ENCODE measurements around the gene MCM7. TPM values are rescaled to one million over a fixed set of nuclear protein-coding genes. Genes with fewer than 3 reads are reported as not detected.

The MCM7 gene
- total and polyA plus RNA-seq, 2 donors from 2014 or later: 21.0 to 47.2 TPM

DNA sequence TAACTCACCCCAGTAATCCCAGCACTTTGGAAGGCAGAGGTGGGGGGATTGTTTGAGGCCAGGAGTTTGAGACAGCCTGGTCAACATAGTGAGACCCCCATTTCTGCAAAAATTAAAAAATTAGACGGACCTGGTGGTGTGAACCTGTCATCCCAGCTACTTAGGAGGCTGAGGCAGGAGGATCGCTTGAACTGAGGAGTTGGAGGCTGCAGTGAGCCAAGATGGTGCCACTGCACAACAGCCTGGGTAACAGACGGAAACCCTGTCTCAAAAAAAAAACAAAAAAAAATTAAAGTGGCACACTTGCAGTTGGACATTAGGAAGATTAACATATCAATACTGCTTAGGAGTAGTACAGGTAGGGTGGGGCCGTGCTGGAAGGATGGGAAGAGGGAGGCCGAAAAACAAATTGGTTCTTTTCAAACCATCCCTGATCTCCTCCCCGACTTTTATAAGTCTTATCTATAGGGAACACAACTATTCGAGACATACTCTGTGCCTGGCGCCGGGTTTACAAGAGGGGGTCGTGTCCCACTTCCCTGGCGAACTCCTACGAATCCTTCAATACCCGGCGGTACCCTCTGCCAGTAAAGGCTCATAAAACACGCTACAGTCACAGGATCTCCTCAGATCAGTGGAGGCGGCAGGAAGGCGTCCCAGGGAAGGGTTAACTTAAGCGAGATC, 17.3 kb upstream of the MCM7 start:
- Histone ChIP-seq H3K4me1 (ENCODE audit: control insufficient read depth in 2 of 3, insufficient read depth in 2 of 3, low read depth in 1 of 3, low read length in 3 of 3) (peaks cover 0 to 13% (median 11%) of the 10 kb centered on the region in 3 donors), H3K9ac (ENCODE audit: low read length in 3 of 3) (peak overlapping the region; percentile 37 to 72 (median 67)), H3K27me3 (ENCODE audit: control insufficient read depth, insufficient read depth, low read length) (no peaks in the 10 kb centered on the region), H3K27ac (ENCODE audit: low read depth in 2 of 2, low read length in 2 of 2) (no peak overlapping the region), H3K36me3 (ENCODE audit: control insufficient read depth in 2 of 3, insufficient read depth in 3 of 3, low read length in 3 of 3) (peaks cover 0 to 6% (median 4%) of the 10 kb centered on the region in 3 donors), H3K9me3 (ENCODE audit: control insufficient read depth in 2 of 3, insufficient read depth in 1 of 3, low read length in 3 of 3) (no peaks in the 10 kb centered on the region), H3K4me3 (ENCODE audit: low read length in 3 of 3) (peak overlapping the region; percentile 72 to 96 (median 85))
- FAIRE-seq (no peak), DNase-seq (peak in 1 of 5 donors; percentile 45)
- TF ChIP-seq CTCF (IDR thresholded peaks at IDR 0.05; ENCODE audit: borderline replicate concordance, extremely low read depth, insufficient read depth): no peak
- intact Hi-C loops (cut with DNase I): no loop called here

DNA sequence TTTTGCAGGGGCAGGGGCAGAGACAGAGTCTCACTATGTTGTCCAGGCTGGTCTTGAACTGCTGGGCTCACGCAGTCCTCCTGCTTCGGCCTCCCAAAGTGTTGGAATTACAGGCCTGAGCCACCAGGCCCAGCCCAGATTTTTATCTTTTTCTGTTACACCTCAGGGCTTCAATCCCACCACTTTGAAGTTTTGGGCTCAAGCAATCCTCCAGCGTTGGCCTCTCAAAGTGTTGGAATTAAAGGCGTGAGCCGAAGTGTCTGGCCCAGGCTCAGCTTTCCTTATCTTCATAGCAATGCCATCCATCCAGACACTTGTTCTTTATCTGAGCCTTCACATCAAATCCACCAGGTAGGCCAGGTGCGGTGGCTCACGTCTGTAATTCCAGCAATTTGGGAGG, 13.8 kb upstream of the MCM7 start:
- intact Hi-C loops (cut with DNase I): no loop called here
- DNase-seq: no peak
- TF ChIP-seq CTCF (IDR thresholded peaks at IDR 0.05; ENCODE audit: borderline replicate concordance, extremely low read depth, insufficient read depth): no peak
- no peaks in the 10 kb centered on the region for H3K27me3 ChIP-seq (ENCODE audit: control insufficient read depth, insufficient read depth, low read length)
- H3K27ac ChIP-seq (ENCODE audit: low read depth in 2 of 2, low read length in 2 of 2): no peak overlapping the region
- no peak overlapping the region for H3K9ac ChIP-seq (ENCODE audit: low read length in 3 of 3)
- no peaks in the 10 kb centered on the region for H3K9me3 ChIP-seq (ENCODE audit: control insufficient read depth in 2 of 3, insufficient read depth in 1 of 3, low read length in 3 of 3)
- H3K4me1 ChIP-seq (ENCODE audit: control insufficient read depth in 2 of 3, insufficient read depth in 2 of 3, low read depth in 1 of 3, low read length in 3 of 3): peaks cover 0 to 6% (median 4%) of the 10 kb centered on the region in 3 donors
- H3K4me3 ChIP-seq (ENCODE audit: low read length in 3 of 3): no peak overlapping the region
- peaks cover 0 to 11% (median 5%) of the 10 kb centered on the region in 3 donors for H3K36me3 ChIP-seq (ENCODE audit: control insufficient read depth in 2 of 3, insufficient read depth in 3 of 3, low read length in 3 of 3)
- FAIRE-seq: no peak

DNA sequence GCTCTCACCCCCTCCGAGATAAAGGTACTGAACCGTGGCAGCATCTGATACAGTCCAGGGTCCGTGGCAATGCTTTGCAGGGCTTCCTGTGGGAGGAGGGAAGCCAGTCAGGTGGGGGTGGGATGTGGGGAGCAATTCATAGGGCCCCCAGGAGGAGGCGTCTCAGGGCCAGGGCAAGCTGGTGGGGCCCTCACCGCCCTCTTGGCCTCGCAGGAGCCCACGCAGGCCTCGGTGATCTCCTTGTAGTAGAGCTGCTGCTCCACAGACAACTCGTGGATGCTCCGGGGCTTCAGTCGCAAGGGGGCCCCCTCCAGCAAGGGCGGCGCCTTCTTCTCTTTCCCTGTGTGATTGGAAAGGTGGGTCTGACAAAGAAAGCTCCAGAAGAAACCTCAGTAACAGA, 10.7 kb upstream of the MCM7 start:
- Histone ChIP-seq H3K27me3 (ENCODE audit: control insufficient read depth, insufficient read depth, low read length) (no peaks in the 10 kb centered on the region), H3K4me1 (ENCODE audit: control insufficient read depth in 2 of 3, insufficient read depth in 2 of 3, low read depth in 1 of 3, low read length in 3 of 3) (no peaks in the 10 kb centered on the region), H3K36me3 (ENCODE audit: control insufficient read depth in 2 of 3, insufficient read depth in 3 of 3, low read length in 3 of 3) (peaks cover 0 to 12% (median 11%) of the 10 kb centered on the region in 3 donors), H3K27ac (ENCODE audit: low read depth in 2 of 2, low read length in 2 of 2) (no peak overlapping the region), H3K4me3 (ENCODE audit: low read length in 3 of 3) (no peak overlapping the region), H3K9ac (ENCODE audit: low read length in 3 of 3) (no peak overlapping the region), H3K9me3 (ENCODE audit: control insufficient read depth in 2 of 3, insufficient read depth in 1 of 3, low read length in 3 of 3) (no peaks in the 10 kb centered on the region)
- intact Hi-C loops (cut with DNase I): no loop called here
- no peak for FAIRE-seq
- no peak for DNase-seq
- no peak for TF ChIP-seq CTCF (IDR thresholded peaks at IDR 0.05; ENCODE audit: borderline replicate concordance, extremely low read depth, insufficient read depth)

Measured in kidney (tissue), 14 donors.